ENCODE measurements around the gene MZB1.
"Not testable (repeated sequence)": the region's sequence is repeated elsewhere in the genome, so short reads cannot be mapped to it uniquely, and the experiment has no call there.

Gene MZB1

GRCh38 chr5:139392324-139392677 is 2.6 kb upstream of the MZB1 start:
- FAIRE-seq, result no peak
- no peak for DNase-seq (ENCODE audit: insufficient read length, low spot score)
- no peak for TF ChIP-seq CTCF (IDR thresholded peaks at IDR 0.05; ENCODE audit: insufficient read depth, missing control alignments)

GRCh38 chr5:139391570-139392323 is 2.0 kb upstream of the MZB1 start:
- DNase-seq (ENCODE audit: insufficient read length, low spot score) (peak; percentile 16), FAIRE-seq (no peak)
- no peak for TF ChIP-seq CTCF (IDR thresholded peaks at IDR 0.05; ENCODE audit: insufficient read depth, missing control alignments)

- no peak for FAIRE-seq
- DNase-seq (ENCODE audit: insufficient read length, low spot score), result peak; percentile 12
Observed at GRCh38 chr5:139390639-139391569, 1.2 kb upstream of the MZB1 start.

GRCh38 chr5:139388198-139388821 is 1.4 kb downstream of the MZB1 start:
- FAIRE-seq (no peak), DNase-seq (ENCODE audit: insufficient read length, low spot score) (peak; percentile 18)
- TF ChIP-seq CTCF (IDR thresholded peaks at IDR 0.05; ENCODE audit: insufficient read depth, missing control alignments), result no peak

More at GRCh38 chr5:139390639-139391569, 1.2 kb upstream of the MZB1 start:
- no peak for TF ChIP-seq CTCF (IDR thresholded peaks at IDR 0.05; ENCODE audit: insufficient read depth, missing control alignments)

GRCh38 chr5:139387611-139388197 is 2.0 kb downstream of the MZB1 start:
- TF ChIP-seq CTCF (IDR thresholded peaks at IDR 0.05; ENCODE audit: insufficient read depth, missing control alignments), result no peak
- DNase-seq (ENCODE audit: insufficient read length, low spot score) (peak; percentile 10), FAIRE-seq (no peak)

GRCh38 chr5:139386956-139387355 is 2.8 kb downstream of the MZB1 start:
- DNase-seq (ENCODE audit: insufficient read length, low spot score); FAIRE-seq: not testable (repeated sequence)

GRCh38 chr5:139386050-139386438 is 3.7 kb downstream of the MZB1 start:
- FAIRE-seq (no peak), DNase-seq (ENCODE audit: insufficient read length, low spot score) (peak; percentile 2)
- no peak for TF ChIP-seq CTCF (IDR thresholded peaks at IDR 0.05; ENCODE audit: insufficient read depth, missing control alignments)

Data from D721Med (cell line).